Endothelial cell of umbilical vein (primary cell): ENCODE measurements around the gene EPB41L1.

ENCODE experiments used
- CTCF ChIP-seq, 2 donors: IDR thresholded peaks; 1 replicate in 1 of 2; 2 replicates in 1 of 2; pipeline ENCODE4 v1.5.1; 2011; ENCODE audit warnings: low read length in 2 of 2, mild to moderate bottlenecking in 2 of 2, moderate library complexity in 2 of 2, control low read depth in 1 of 2, inconsistent platforms in 1 of 2, low read depth in 1 of 2; ENCODE audit not compliant: insufficient read depth in 1 of 2; ENCODE audit errors: extremely low read depth in 1 of 2
- MAX ChIP-seq: IDR thresholded peaks from 2 replicates; pipeline ENCODE4 v1.6.1; 2011; ENCODE audit not compliant: insufficient read depth, insufficient read length
- POLR2A ChIP-seq: IDR thresholded peaks from 2 replicates; pipeline ENCODE4 v1.6.1; 2012; ENCODE audit warnings: low read depth, mild to moderate bottlenecking, control low read depth, low read length
- POLR2AphosphoS5 ChIP-seq: IDR thresholded peaks from 2 replicates; pipeline ENCODE4 v1.6.1; 2012; ENCODE audit warnings: low read depth, mild to moderate bottlenecking, control low read depth, low read length, moderate library complexity; ENCODE audit not compliant: insufficient read depth

GRCh38 chr20:36205026-36205425, 50.5 kb downstream of the EPB41L1 start:
- TF ChIP-seq MAX: no peak
- no peak for TF ChIP-seq POLR2A
- no peak for TF ChIP-seq CTCF (IDR thresholded peaks at IDR 0.05; ENCODE audit: extremely low read depth in 1 of 2, insufficient read depth in 1 of 2, low read depth in 1 of 2, low read length in 2 of 2)
- TF ChIP-seq POLR2AphosphoS5: no peak
